Measurements from ENCODE around the gene ISOC2. TPM values are rescaled to one million over a fixed set of nuclear protein-coding genes. Genes with fewer than 3 reads are reported as not detected.

Gene ISOC2
- polyA plus RNA-seq, 3 donors: 14.8 to 20.2 (median 14.9) TPM

GRCh38 chr19:55490478-55491432 lies 29.3 kb upstream of the ISOC2 start:
- no peak overlapping the region for H3K4me2 ChIP-seq (replicated peaks; ENCODE audit: extremely low read depth, low read length, poor library complexity, severe bottlenecking)
- no peak overlapping the region for H2AFZ ChIP-seq (ENCODE audit: insufficient read depth, low read depth, low read length, poor library complexity, severe bottlenecking)
- TF ChIP-seq CTCF (IDR thresholded peaks at IDR 0.05): no peak
- no peaks in the 10 kb centered on the region for H3K79me2 ChIP-seq (ENCODE audit: insufficient read depth, low read length)
- WGBS (ENCODE audit: insufficient coverage): 75% methylated on average over 28 of the region's 52 CpGs
- Mint-ChIP-seq H3K4me1 (peaks cover 8% of the 10 kb centered on the region), H3K27ac (peak overlapping the region in 1 of 7 donors; percentile 35), H3K27me3 (ENCODE audit: low read depth in 3 of 3) (peaks cover 16 to 44% (median 26%) of the 10 kb centered on the region in 3 donors), H3K9me3 (peaks cover 0 to 3% (median 0%) of the 10 kb centered on the region in 7 donors), H3K36me3 (no peaks in the 10 kb centered on the region), H3K4me3 (no peak overlapping the region)
- no peak overlapping the region for H3K4me3 ChIP-seq (replicated peaks in 1 of 3; ENCODE audit: low read depth in 2 of 3, low read length in 3 of 3)
- no peak overlapping the region for H3K9ac ChIP-seq (ENCODE audit: insufficient read depth, low read length, poor library complexity, severe bottlenecking)
- no peaks in the 10 kb centered on the region for H3K36me3 ChIP-seq (replicated peaks in 1 of 2; ENCODE audit: control insufficient read depth in 1 of 2, insufficient read depth in 2 of 2, low read length in 2 of 2)
- intact Hi-C loops (cut with micrococcal nuclease): no loop called here
- no peak overlapping the region for H3K27ac ChIP-seq (ENCODE audit: low read depth in 1 of 2, low read length in 2 of 2)
- no peaks in the 10 kb centered on the region for H4K20me1 ChIP-seq (ENCODE audit: insufficient read depth, low read length)
- H3K27me3 ChIP-seq (ENCODE audit: control insufficient read depth in 2 of 2, insufficient read depth in 2 of 2, low read length in 2 of 2): peaks cover 0 to 9% of the 10 kb centered on the region in 2 donors
- no peak for DNase-seq
- H3K9me3 ChIP-seq (replicated peaks in 1 of 2; ENCODE audit: control insufficient read depth in 1 of 2, insufficient read depth in 1 of 2, low read length in 2 of 2): no peaks in the 10 kb centered on the region
- H3K4me1 ChIP-seq (ENCODE audit: control insufficient read depth in 1 of 2, insufficient read depth in 2 of 2, low read length in 2 of 2): no peaks in the 10 kb centered on the region

GRCh38 chr19:55489711-55490477 lies 28.5 kb upstream of the ISOC2 start:
- no peaks in the 10 kb centered on the region for H4K20me1 ChIP-seq (ENCODE audit: insufficient read depth, low read length)
- no peak for TF ChIP-seq CTCF (IDR thresholded peaks at IDR 0.05)
- H3K27me3 Mint-ChIP-seq (ENCODE audit: low read depth in 3 of 3): peaks cover 20 to 51% (median 26%) of the 10 kb centered on the region in 3 donors
- no peaks in the 10 kb centered on the region for H3K36me3 Mint-ChIP-seq
- H3K9ac ChIP-seq (ENCODE audit: insufficient read depth, low read length, poor library complexity, severe bottlenecking): no peak overlapping the region
- intact Hi-C loops (cut with micrococcal nuclease): no loop called here
- H3K4me2 ChIP-seq (replicated peaks; ENCODE audit: extremely low read depth, low read length, poor library complexity, severe bottlenecking): no peak overlapping the region
- H3K36me3 ChIP-seq (replicated peaks in 1 of 2; ENCODE audit: control insufficient read depth in 1 of 2, insufficient read depth in 2 of 2, low read length in 2 of 2): no peaks in the 10 kb centered on the region
- H3K27me3 ChIP-seq (ENCODE audit: control insufficient read depth in 2 of 2, insufficient read depth in 2 of 2, low read length in 2 of 2): peaks cover 0 to 9% of the 10 kb centered on the region in 2 donors
- H3K4me3 ChIP-seq (replicated peaks in 1 of 3; ENCODE audit: low read depth in 2 of 3, low read length in 3 of 3): no peak overlapping the region
- no peak for DNase-seq
- H3K9me3 ChIP-seq (replicated peaks in 1 of 2; ENCODE audit: control insufficient read depth in 1 of 2, insufficient read depth in 1 of 2, low read length in 2 of 2): no peaks in the 10 kb centered on the region
- no peak overlapping the region for H3K4me3 Mint-ChIP-seq
- H3K4me1 ChIP-seq (ENCODE audit: control insufficient read depth in 1 of 2, insufficient read depth in 2 of 2, low read length in 2 of 2): peaks cover 2 to 5% of the 10 kb centered on the region in 2 donors
- H3K27ac ChIP-seq (ENCODE audit: low read depth in 1 of 2, low read length in 2 of 2): no peak overlapping the region
- H3K4me1 Mint-ChIP-seq: peaks cover 10% of the 10 kb centered on the region
- H2AFZ ChIP-seq (ENCODE audit: insufficient read depth, low read depth, low read length, poor library complexity, severe bottlenecking): no peak overlapping the region
- H3K9me3 Mint-ChIP-seq: peaks cover 0 to 3% (median 0%) of the 10 kb centered on the region in 7 donors
- no peaks in the 10 kb centered on the region for H3K79me2 ChIP-seq (ENCODE audit: insufficient read depth, low read length)
- WGBS (ENCODE audit: insufficient coverage): 76% methylated on average over 8 of the region's 21 CpGs
- peak overlapping the region in 1 of 7 donors; percentile 25 for H3K27ac Mint-ChIP-seq
